ENCODE data around the gene ZNF385B. TPM values are rescaled to one million over a fixed set of nuclear protein-coding genes. Genes with fewer than 3 reads are reported as not detected.

ZNF385B gene
- total and polyA plus RNA-seq, 10 of the 15 experiments (the other 5 are each of a cell fraction or from before 2014, with no cell fraction given): not detected

DNA sequence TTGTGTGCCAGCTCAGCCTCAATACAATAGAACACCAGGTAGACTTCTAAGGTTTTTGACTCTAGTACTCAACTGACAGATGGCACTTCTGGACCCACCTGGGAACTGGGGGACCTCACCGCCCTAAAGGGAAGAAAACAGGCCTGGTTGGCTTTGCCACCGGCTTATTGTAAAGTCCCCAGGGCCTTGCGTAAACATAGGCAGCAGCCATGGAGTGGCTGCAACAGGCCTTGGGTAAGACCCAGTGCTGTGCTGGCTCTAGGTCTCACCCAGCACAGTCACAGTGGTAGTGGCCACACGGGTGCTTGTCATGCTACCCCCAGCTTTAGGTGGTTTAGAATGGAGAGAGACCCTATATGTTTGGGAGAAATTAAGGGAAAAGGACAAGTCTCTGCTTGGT is 366.1 kb downstream of the ZNF385B start:
- H2AFZ ChIP-seq (ENCODE audit: control insufficient read depth, low read depth, low read length): no peak overlapping the region
- FAIRE-seq (no peak), ATAC-seq (no peak), DNase-seq (ENCODE audit: low read depth, low spot score) (no peak)
- ChIA-PET POLR2A (no interaction called here), CTCF (interaction anchor here (0.6 kb wide), 1 partner anchor 35 kb away, joined by 3 read pairs; no protein-coding TSS in a partner anchor), RAD21 (ENCODE audit: unreplicated experiment) (no interaction called here), SMC1A (ENCODE audit: uncharacterized antibody, unreplicated experiment) (no interaction called here)
- no peak overlapping the region for H3K27ac ChIP-seq (ENCODE audit: control insufficient read depth, insufficient read depth)
- H3K4me3 ChIP-seq: no peak overlapping the region
- H3K36me3 ChIP-seq (ENCODE audit: control insufficient read depth in 2 of 2, insufficient read depth in 2 of 2, low read length in 1 of 2): no peaks in the 10 kb centered on the region
- no peak overlapping the region for H3K4me2 ChIP-seq (ENCODE audit: control insufficient read depth, insufficient read depth)
- no TSS peak for BruUV-seq (replicated peaks)
- no peaks in the 10 kb centered on the region for H4K20me1 ChIP-seq (ENCODE audit: control insufficient read depth, insufficient read depth)
- intact Hi-C loops (cut with micrococcal nuclease; ENCODE audit: unreplicated experiment) (no loop called here), in situ Hi-C loops (cut with MboI) (no loop called here)
- WGBS (ENCODE audit: insufficient coverage, insufficient replicate concordance, low lambda C conversion rate, missing lambda C conversion rate): 81% methylated on average over 4 of the region's 4 CpGs
- TF ChIP-seq MTA2 (IDR thresholded peaks at IDR 0.05; ENCODE audit: low read depth): no peak
- TF ChIP-seq TCF3 (IDR thresholded peaks at IDR 0.05; ENCODE audit: borderline replicate concordance, insufficient read depth, low read depth, low read length): no peak
- TF ChIP-seq ETV6 (conservative IDR thresholded peaks at IDR 0.05 in 1 of 2, IDR thresholded peaks at IDR 0.05 in 1 of 2; ENCODE audit: borderline replicate concordance in 1 of 2, low read depth in 1 of 2): no peak
- no peak for TF ChIP-seq NFIC (IDR thresholded peaks at IDR 0.05; ENCODE audit: low read depth, low read length)
- no peak for TF ChIP-seq RBBP5 (conservative IDR thresholded peaks at IDR 0.05)
- no peak for TF ChIP-seq ATF7 (IDR thresholded peaks at IDR 0.05; ENCODE audit: low read depth)
- TF ChIP-seq ZBTB11 (CRISPR knock-in tag; IDR thresholded peaks at IDR 0.05): no peak
- no peak for TF ChIP-seq HCFC1 (IDR thresholded peaks at IDR 0.05; ENCODE audit: low read length)
- no peak for TF ChIP-seq YY1 (IDR thresholded peaks at IDR 0.05; ENCODE audit: low read depth, low read length)
- no peak for TF ChIP-seq ZNF274 (IDR thresholded peaks at IDR 0.05; ENCODE audit: insufficient read depth, insufficient read length)
- no peak for TF ChIP-seq FOS (IDR thresholded peaks at IDR 0.05; ENCODE audit: borderline replicate concordance, extremely low read depth, insufficient read length)
- TF ChIP-seq KAT2A (conservative IDR thresholded peaks at IDR 0.05; ENCODE audit: control insufficient read depth, low read depth, low read length): no peak
- TF ChIP-seq LARP7 (IDR thresholded peaks at IDR 0.05): no peak
- TF ChIP-seq ZNF207 (IDR thresholded peaks at IDR 0.05; ENCODE audit: borderline replicate concordance): no peak
- H3K27me3 ChIP-seq (replicated peaks in 1 of 2; ENCODE audit: control insufficient read depth in 2 of 2, insufficient read depth in 2 of 2, low read length in 1 of 2): no peaks in the 10 kb centered on the region
- H3K9ac ChIP-seq (ENCODE audit: control insufficient read depth, insufficient read depth, low read length): no peak overlapping the region
- no peaks in the 10 kb centered on the region for H3K9me3 ChIP-seq (replicated peaks; ENCODE audit: control insufficient read depth, insufficient read depth, low read length)
- H3K79me2 ChIP-seq (ENCODE audit: control insufficient read depth, insufficient read depth, low read length): no peaks in the 10 kb centered on the region
- no peaks in the 10 kb centered on the region for H3K4me1 ChIP-seq (ENCODE audit: control insufficient read depth, insufficient read depth, low read length)
